H9 (cell line): ENCODE data around the gene PER2. TPM values are rescaled to one million over a fixed set of nuclear protein-coding genes. Genes with fewer than 3 reads are reported as not detected.

Experiments
- DNase-seq: peaks from one replicate; pipeline ENCODE4 v3.0.0-alpha.2; 2017
- H2AFZ ChIP-seq: one replicate; pipeline ENCODE4 v1.6.1; 2013; ENCODE audit warnings: mild to moderate bottlenecking, low read length, control low read depth, moderate library complexity
- H2AK5ac ChIP-seq: 2 replicates; pipeline ENCODE4 v1.6.1; 2013; ENCODE audit warnings: low read length, control low read depth, mixed read lengths; ENCODE audit not compliant: insufficient read length
- H2BK120ac ChIP-seq: one replicate; pipeline ENCODE4 v1.6.1; 2013; ENCODE audit warnings: low read depth, mild to moderate bottlenecking, low read length, control low read depth, inconsistent platforms; ENCODE audit not compliant: poor library complexity, severe bottlenecking
- H2BK12ac ChIP-seq: 2 replicates; pipeline ENCODE4 v1.6.1; 2013; ENCODE audit warnings: low read length, control low read depth, mixed read lengths, low read depth; ENCODE audit not compliant: insufficient read length
- H2BK15ac ChIP-seq: 2 replicates; pipeline ENCODE4 v1.6.1; 2013; ENCODE audit warnings: low read depth, low read length, control low read depth
- H2BK20ac ChIP-seq: one replicate; pipeline ENCODE4 v1.6.1; 2013; ENCODE audit warnings: low read depth, mild to moderate bottlenecking, low read length, control low read depth, inconsistent platforms; ENCODE audit not compliant: poor library complexity, severe bottlenecking
- H2BK5ac ChIP-seq: 2 replicates; pipeline ENCODE4 v1.6.1; 2013; ENCODE audit warnings: low read length, control low read depth, mixed read lengths; ENCODE audit not compliant: insufficient read length
- H3K14ac ChIP-seq: 2 replicates; pipeline ENCODE4 v1.6.1; 2013; ENCODE audit warnings: low read length, control low read depth; ENCODE audit not compliant: insufficient read depth
- H3K18ac ChIP-seq: 2 replicates; pipeline ENCODE4 v1.6.1; 2013; ENCODE audit warnings: low read depth, mild to moderate bottlenecking, mixed read lengths, low read length, control low read depth; ENCODE audit not compliant: insufficient read length
- H3K23ac ChIP-seq: 2 replicates; pipeline ENCODE4 v1.6.1; 2013; ENCODE audit warnings: low read length, control low read depth, mixed read lengths, low read depth; ENCODE audit not compliant: insufficient read length
- H3K23me2 ChIP-seq: 2 replicates; pipeline ENCODE4 v1.6.1; 2013; ENCODE audit warnings: low read depth, mild to moderate bottlenecking, mixed read lengths, low read length, control low read depth; ENCODE audit not compliant: insufficient read length, poor library complexity, severe bottlenecking
- H3K27ac ChIP-seq: 2 replicates; pipeline ENCODE4 v1.5.1; 2013; ENCODE audit warnings: low read length, control low read depth, mixed read lengths, low read depth; ENCODE audit not compliant: insufficient read length
- H3K27me3 ChIP-seq: 2 replicates; pipeline ENCODE4 v1.6.1; 2013; ENCODE audit warnings: low read length, control low read depth, inconsistent platforms; ENCODE audit not compliant: insufficient read depth
- H3K4ac ChIP-seq: 2 replicates; pipeline ENCODE4 v1.6.1; 2013; ENCODE audit warnings: low read depth, mild to moderate bottlenecking, control low read depth, inconsistent platforms, low read length, moderate library complexity
- H3K4me1 ChIP-seq: 2 replicates; pipeline ENCODE4 v1.6.1; 2013; ENCODE audit warnings: low read length, control low read depth, inconsistent platforms; ENCODE audit not compliant: insufficient read depth
- H3K4me2 ChIP-seq: 2 replicates; pipeline ENCODE4 v1.6.1; 2013; ENCODE audit warnings: low read length, control low read depth, mixed read lengths; ENCODE audit not compliant: insufficient read length, insufficient read depth
- H3K56ac ChIP-seq: 2 replicates; pipeline ENCODE4 v1.6.1; 2013; ENCODE audit warnings: low read depth, mild to moderate bottlenecking, mixed read lengths, low read length, control low read depth; ENCODE audit not compliant: insufficient read length
- H3K79me1 ChIP-seq: 2 replicates; pipeline ENCODE4 v1.6.1; 2013; ENCODE audit warnings: low read depth, mild to moderate bottlenecking, moderate library complexity, low read length, control low read depth, inconsistent platforms; ENCODE audit not compliant: insufficient read depth, poor library complexity, severe bottlenecking
- H3K79me2 ChIP-seq: 2 replicates; pipeline ENCODE4 v1.6.1; 2013; ENCODE audit warnings: low read length, control low read depth, inconsistent platforms; ENCODE audit not compliant: insufficient read depth
- H3K9ac ChIP-seq: 2 replicates; pipeline ENCODE4 v1.6.1; 2013; ENCODE audit warnings: low read length, control low read depth, mixed read lengths; ENCODE audit not compliant: insufficient read length; ENCODE audit errors: extremely low read depth
- H3K9me3 ChIP-seq: one replicate; pipeline ENCODE4 v1.6.1; 2013; ENCODE audit warnings: low read depth, low read length, inconsistent platforms; ENCODE audit not compliant: control insufficient read depth
- H3T11ph ChIP-seq: one replicate; pipeline ENCODE4 v1.6.1; 2013; ENCODE audit warnings: mild to moderate bottlenecking, low read length, control low read depth, inconsistent platforms
- H4K20me1 ChIP-seq: one replicate; pipeline ENCODE4 v1.6.1; 2013; ENCODE audit not compliant: control insufficient read depth, insufficient read length, insufficient read depth
- H4K5ac ChIP-seq: 2 replicates; pipeline ENCODE4 v1.6.1; 2013; ENCODE audit warnings: low read depth, mild to moderate bottlenecking, mixed read lengths, low read length, control low read depth; ENCODE audit not compliant: insufficient read length
- H4K8ac ChIP-seq: replicated peaks from 2 replicates; pipeline ENCODE4 v1.6.1; 2013; ENCODE audit warnings: low read length, control low read depth, mixed read lengths, low read depth; ENCODE audit not compliant: insufficient read length
- H4K91ac ChIP-seq: 2 replicates; pipeline ENCODE4 v1.6.1; 2013; ENCODE audit warnings: low read depth, mild to moderate bottlenecking, moderate library complexity, mixed read lengths, low read length, control low read depth; ENCODE audit not compliant: insufficient read length
- H3K27ac Mint-ChIP-seq, 3 experiments: 2 replicates in 2 of 3; 3 replicates in 1 of 3; pipeline ENCODE4 v1.8.0; 2020 to 2021; ENCODE audit warnings: mixed read lengths in 3 of 3, mild to moderate bottlenecking in 1 of 3, moderate library complexity in 1 of 3
- H3K27me3 Mint-ChIP-seq: 2 replicates; pipeline ENCODE4 v1.8.0; 2021; ENCODE audit warnings: low read depth, mild to moderate bottlenecking, moderate library complexity, mixed read lengths
- H3K36me3 Mint-ChIP-seq, 3 experiments: 2 replicates in 2 of 3; 3 replicates in 1 of 3; pipeline ENCODE4 v1.8.0; 2020 to 2021; ENCODE audit warnings: low read depth in 3 of 3, mixed read lengths in 3 of 3; ENCODE audit not compliant: insufficient read depth in 1 of 3
- H3K4me1 Mint-ChIP-seq, 2 experiments: 2 replicates each; pipeline ENCODE4 v1.8.0; 2020; ENCODE audit warnings: mixed read lengths in 2 of 2
- H3K4me3 Mint-ChIP-seq, 2 experiments: 2 replicates in 1 of 2; 3 replicates in 1 of 2; pipeline ENCODE4 v1.8.0; 2020 to 2021; ENCODE audit warnings: mild to moderate bottlenecking in 2 of 2, mixed read lengths in 2 of 2, moderate library complexity in 1 of 2
- H3K9me3 Mint-ChIP-seq, 2 experiments: 2 replicates in 1 of 2; 3 replicates in 1 of 2; pipeline ENCODE4 v1.8.0; 2020; ENCODE audit warnings: mild to moderate bottlenecking in 2 of 2, mixed read lengths in 2 of 2, moderate library complexity in 1 of 2
- CTCF ChIP-seq: fragments of 200-600 bp; sonication (generic); conservative IDR thresholded peaks from 3 replicates; pipeline ENCODE4 v1.8.0; 2021; ENCODE audit warnings: antibody characterized with exemption, mild to moderate bottlenecking
- WGBS: extraction: QIAGEN DNeasy Blood & Tissue Kit; methylation state at CpG from one replicate; pipeline ENCODE4 v1.1.7; 2013; ENCODE audit warnings: missing lambda C conversion rate, low lambda C conversion rate, mixed read lengths; ENCODE audit not compliant: insufficient read length; ENCODE audit errors: extremely low coverage; 5-methylcytosine and 5-hydroxymethylcytosine counted together
- total RNA-seq: library from RNA; stranded (reverse); gene quantifications from 2 replicates; pipeline ENCODE4 v1.2.1, GENCODE V29; 2021

Gene PER2
- total RNA-seq, 1 experiment from 2014 or later = 12.9 TPM

- Histone ChIP-seq H3K79me1 (no peaks in the 10 kb centered on the region), H3K9ac (no peak overlapping the region), H3K56ac (no peak overlapping the region), H3K23ac (no peak overlapping the region), H3K18ac (no peak overlapping the region), H3K79me2 (no peaks in the 10 kb centered on the region), H3K4me2 (no peak overlapping the region), H4K5ac (no peak overlapping the region), H3K27me3 (no peaks in the 10 kb centered on the region), H4K20me1 (no peaks in the 10 kb centered on the region), H3T11ph (no peak overlapping the region), H2BK15ac (no peak overlapping the region), H4K8ac (no peak overlapping the region), H3K23me2 (no peaks in the 10 kb centered on the region), H2BK12ac (no peak overlapping the region), H2AFZ (no peak overlapping the region), H3K9me3 (no peaks in the 10 kb centered on the region), H3K4ac (no peak overlapping the region), H3K4me1 (no peaks in the 10 kb centered on the region), H2BK20ac (no peak overlapping the region), H2BK120ac (no peak overlapping the region), H2AK5ac (no peak overlapping the region), H3K14ac (no peak overlapping the region), H3K27ac (no peak overlapping the region), H2BK5ac (no peak overlapping the region), H4K91ac (no peak overlapping the region)
- Mint-ChIP-seq H3K27ac (no peak overlapping the region), H3K4me3 (no peak overlapping the region), H3K36me3 (no peaks in the 10 kb centered on the region), H3K27me3 (peaks cover 20% of the 10 kb centered on the region), H3K4me1 (peaks cover 6 to 14% of the 10 kb centered on the region in 2 experiments), H3K9me3 (no peaks in the 10 kb centered on the region)
- peak; percentile 18 for DNase-seq
- no CpG with 5 or more reads among the region's 7 CpGs for WGBS
- TF ChIP-seq CTCF = no peak
Measured at GRCh38 chr2:238299803-238300202, 11.4 kb upstream of the PER2 start.
